GM18868 (cell line): Measurements from ENCODE around the gene MYO1D.
"Not testable (repeated sequence)": the region's sequence is repeated elsewhere in the genome, so short reads cannot be mapped to it uniquely, and the experiment has no call there.

Experiments
- ATAC-seq: cut with Tn5 transposase; IDR thresholded peaks from one replicate; pipeline ENCODE4 v1.9.1; 2021; ENCODE audit warnings: mild to moderate bottlenecking, moderate library complexity; ENCODE audit not compliant: unreplicated experiment

The MYO1D gene

DNA sequence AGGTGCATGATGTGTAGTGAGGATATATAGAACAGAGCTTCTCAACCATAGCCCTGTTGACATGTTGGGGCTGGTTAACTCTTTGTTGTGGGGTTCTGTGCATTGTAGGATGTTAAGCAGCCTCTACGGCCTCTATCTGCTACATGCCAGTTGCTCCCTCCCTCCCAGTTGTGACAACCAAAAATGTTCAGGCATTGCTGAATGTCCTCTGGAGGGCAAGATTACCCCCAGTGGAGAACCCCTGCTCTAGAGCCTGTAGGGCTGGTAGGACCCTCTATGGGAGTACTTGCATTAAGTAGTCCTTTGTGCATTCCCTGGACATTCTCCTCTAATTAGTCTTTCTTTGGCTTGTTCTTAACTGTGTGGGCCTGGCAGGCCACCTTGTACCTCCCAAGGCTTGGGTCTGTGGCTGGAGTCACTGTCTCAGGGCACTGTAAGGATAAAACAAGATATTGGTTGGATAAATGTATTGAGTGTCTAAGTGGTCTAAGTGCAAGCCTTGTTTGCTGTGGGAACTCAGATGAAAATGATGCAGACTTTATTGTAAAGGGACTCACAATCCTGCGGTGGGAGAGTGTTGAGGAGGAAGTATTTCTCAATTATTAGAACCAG, 19.8 kb upstream of the MYO1D start:
- no peak for ATAC-seq

DNA sequence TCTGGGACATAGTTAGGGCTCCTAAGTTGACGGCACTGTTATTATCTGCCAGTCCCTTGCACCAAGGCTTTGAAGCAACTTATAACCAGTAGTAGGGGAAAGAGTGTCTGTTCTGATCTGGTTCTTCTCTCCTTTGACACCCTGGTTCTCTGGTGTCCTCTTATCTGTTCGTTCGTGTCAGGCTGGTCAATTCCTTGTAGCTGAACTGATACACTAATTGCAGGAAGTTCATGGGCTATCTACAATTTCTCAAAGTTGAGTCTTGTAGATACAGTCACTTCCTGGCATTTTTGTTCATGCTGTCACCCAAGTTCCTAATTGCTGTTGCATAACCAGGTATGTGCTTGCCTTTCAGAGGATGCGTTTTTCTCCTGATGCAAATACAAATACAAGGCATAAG, 17.3 kb upstream of the MYO1D start:
- ATAC-seq: no peak

DNA sequence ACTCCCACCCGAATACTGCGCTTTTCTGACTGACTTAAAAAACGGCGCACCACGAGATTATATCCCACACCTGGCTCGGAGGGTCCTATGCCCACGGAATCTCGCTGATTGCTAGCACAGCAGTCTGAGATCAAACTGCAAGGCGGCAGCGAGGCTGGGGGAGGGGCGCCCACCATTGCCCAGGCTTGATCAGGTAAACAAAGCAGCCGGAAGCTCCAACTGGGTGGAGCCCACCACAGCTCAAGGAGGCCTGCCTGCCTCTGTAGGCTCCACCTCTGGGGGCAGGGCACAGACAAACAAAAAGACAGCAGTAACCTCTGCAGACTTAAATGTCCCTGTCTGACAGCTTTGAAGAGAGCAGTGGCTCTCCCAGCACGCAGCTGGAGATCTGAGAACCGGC, 10.5 kb upstream of the MYO1D start:
- ATAC-seq: not testable (repeated sequence)

DNA sequence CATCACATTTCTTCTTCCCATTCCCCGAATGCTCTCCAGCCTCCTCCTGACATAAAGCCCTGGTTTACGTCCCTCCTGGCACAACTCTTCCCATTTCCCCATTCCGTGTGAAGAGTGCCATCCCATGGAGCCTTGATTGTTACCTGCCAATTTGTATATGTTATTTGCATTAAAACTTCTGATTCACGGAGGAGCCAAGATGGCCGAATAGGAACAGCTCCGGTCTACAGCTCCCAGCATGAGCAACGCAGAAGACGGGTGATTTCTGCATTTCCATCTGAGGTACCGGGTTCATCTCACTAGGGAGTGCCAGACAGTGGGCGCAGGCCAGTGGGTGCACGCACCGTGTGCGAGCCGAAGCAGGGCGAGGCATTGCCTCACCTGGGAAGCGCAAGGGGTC, 10.0 kb upstream of the MYO1D start:
- not testable (repeated sequence) for ATAC-seq

DNA sequence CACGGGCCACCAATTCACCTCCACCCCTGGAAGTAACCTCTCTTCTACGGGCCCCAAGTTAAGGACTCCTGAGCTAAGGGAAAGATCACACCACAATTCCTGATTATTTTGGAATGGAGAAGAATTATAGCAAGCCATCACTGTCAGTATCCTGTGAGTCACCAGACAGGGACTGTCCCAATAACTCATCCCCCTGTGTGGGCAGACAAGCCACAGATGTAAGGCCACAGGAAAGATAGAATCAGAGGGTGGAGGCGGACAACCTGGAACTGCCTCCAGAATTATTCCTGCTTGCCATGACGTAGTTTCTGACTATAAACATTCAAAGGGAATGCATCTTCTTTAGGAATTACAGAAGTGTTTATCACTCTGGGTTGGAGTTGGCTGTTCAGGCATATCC, 5.8 kb upstream of the MYO1D start:
- ATAC-seq: no peak

DNA sequence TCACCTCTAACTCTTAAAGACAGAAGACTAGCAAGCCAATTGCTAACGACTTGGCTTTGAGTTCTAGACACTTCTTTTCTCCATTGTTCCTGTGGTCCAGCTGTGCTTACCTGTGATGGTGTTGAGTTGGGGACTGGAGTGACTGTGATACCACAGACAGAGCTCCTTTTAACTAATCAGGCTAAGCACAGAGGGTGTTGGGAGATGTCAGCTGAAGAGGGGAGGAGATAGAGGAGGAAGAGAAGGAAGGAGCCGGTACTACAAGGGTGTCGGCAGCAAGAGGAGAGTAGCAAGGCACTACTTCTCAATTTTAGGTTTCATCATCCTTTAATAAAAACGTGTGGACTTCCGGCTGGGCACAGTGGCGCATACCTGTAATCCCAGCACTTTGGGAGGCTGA, 5.1 kb upstream of the MYO1D start:
- no peak for ATAC-seq

DNA sequence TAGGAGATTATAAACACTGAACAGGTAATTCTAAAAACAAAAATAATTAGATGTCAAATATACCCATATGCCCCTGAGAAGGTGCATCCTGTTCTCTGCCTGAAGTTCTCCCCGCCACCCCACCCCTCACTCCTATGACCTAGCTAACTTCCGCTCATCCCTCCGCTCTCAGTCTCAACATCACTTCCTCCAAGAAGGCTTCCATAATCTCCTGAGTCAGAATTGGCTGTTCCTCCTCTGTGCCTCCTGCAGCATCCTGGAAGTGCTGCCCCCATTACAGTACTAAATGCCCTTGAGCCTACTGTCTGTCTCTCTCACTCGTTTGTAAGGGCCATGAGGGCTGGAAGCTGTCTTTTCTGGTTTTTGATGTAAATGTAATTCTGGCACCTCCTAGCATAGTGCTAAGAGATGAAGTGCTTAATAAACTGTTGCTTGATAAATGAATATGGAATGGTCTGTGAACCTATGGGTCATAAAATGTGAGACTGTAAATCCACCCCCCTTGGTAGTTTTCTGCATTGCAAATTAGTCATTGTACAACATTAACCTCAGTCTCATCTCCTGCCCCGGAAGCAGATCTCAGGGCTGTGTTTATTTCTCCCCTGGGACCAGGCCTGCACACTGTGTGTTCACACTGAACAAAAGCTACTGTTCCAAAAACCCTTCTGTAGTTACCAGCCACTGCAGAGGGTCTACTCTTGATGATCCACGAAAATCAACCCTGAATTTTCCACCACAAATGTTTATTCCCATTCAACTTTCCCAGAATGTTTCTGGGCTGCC, 3.9 kb upstream of the MYO1D start:
- ATAC-seq: no peak

DNA sequence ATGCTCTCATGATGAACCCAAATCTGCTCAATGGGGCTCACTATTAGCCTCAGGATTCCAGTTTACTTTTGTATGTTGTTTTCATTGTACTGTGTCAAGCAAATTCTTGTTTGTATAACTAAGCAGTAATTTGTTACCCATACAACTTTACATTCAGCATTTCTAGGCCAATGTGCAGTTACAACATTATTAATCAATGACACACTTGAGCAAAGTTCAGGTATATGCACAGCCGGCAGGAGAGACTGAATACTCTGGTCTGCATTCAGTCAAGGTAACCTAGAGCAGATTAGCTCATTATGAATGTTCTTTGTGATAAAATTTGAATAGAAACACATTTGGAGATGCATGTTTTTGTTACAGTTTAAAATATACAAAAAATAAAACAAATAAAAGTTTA, 2.2 kb upstream of the MYO1D start:
- no peak for ATAC-seq

DNA sequence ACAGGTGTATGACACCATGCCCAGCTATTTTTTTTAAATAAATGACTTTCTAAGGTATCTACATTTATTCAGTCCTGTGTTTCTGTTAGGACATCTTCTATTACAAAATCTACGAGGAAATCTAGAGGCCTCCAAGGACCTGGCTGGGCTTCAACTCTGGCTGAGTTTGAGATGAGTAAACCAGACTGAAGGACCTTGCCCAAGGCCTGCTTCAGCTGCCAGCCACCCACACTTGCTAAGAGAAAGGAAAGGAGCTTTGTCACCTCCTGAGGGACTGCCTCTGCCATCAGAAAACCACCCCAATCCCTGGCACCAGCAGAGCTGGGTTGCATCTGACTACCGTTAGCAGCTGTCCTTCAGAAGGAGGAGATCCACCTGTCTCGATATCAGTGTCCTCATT, 1.3 kb upstream of the MYO1D start:
- ATAC-seq: no peak

DNA sequence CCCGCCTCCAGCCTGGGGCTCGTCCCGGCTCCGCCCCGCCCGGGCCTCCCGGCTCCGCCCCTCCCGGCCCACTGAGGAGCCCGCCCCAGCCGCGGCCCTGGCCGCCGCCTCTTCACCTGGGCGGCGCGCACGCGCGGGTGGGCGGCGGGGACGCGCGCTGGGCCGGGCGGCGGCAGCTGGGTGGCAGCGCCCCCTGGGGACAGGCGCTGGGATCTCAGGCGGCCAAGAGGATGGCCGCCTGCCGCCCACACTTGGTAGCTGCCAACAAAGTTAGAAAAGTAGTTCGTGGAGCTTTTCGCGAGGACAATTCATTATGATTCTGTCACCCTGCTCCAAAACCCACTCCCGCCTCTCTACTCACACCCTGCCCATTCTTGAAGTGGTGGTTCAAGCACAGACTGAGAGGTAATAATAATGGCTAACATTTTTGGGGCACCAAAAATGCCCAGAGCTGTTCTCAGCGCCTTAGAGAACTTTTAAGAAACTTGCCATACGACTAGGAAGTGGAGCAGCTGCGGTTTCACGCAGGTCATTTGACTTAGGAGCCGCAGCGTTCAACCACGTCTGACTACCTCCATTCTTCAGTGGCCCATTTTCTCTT, 340 bp upstream of the MYO1D start:
- ATAC-seq: peak; percentile 88

DNA sequence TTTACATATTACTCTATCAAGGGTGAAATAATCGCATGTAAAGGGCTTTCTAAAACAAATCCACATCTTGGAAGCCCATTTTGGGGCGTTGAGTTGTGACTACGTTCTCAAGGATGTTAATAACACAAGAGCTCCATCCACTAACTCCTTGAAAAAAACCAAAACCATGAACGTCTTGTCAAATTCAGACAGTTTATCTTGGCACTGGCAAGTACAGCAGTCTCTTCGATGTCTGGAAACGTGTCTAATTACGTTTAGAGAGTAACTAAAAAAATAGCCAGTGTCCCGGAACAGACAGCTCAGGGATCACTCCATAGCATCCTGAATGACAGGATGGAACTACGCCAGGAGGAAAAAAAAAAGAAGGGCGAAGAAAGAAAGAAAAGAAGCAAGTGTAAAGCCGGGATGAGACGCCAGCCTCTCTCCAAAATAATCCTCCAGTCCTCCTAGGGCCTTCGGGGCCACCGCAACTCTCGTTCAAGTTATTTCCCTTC, 954 bp downstream of the MYO1D start:
- ATAC-seq: no peak

DNA sequence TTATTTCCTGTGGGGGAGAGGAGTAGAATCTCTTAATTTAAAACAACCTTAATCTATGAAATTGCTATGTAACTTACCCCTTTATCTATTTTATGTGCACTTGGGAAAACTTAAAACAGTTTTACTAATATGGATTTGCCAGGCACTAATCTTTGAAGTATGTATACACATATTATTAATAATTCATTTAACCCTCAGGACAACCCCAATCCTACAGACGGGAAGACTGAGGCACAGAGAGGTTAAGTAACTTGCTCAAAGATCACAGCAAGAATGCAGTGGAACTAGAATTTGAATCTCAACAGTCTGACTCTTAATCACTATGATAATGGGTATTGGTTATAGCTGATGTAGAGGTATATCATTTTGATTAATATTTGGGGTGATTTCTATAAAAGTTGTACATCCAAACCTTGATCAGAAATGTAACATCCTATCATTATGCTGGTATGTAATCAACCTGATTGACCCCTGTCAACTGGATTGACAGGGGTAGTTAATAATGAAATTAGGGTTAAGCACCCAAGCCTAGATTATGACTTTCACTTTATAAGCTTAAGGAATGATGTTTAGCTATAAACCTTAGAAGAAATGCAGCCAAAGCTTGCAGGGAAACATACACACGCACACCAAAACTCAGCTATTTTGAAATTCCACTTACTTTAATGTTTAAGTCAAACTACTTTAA, 1.6 kb downstream of the MYO1D start:
- ATAC-seq: no peak

DNA sequence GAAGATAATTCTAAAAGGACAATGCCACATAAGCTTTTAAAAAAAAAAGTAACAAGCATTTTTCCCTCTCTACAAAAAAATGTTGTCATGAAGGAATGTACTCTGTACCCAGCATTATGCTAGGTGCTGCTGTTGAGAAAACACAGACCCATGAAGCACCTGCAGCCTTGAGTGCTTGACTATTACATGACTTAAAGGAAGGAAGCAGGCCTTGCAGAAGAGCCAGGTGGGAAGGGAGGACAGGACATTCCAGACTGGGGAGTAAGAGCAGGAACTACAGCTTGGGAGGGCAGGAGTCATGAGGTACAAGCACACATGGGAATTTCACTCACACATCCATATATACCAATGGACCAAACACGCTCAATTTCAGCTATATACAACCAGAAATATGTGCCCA, 3.8 kb downstream of the MYO1D start:
- ATAC-seq: no peak

DNA sequence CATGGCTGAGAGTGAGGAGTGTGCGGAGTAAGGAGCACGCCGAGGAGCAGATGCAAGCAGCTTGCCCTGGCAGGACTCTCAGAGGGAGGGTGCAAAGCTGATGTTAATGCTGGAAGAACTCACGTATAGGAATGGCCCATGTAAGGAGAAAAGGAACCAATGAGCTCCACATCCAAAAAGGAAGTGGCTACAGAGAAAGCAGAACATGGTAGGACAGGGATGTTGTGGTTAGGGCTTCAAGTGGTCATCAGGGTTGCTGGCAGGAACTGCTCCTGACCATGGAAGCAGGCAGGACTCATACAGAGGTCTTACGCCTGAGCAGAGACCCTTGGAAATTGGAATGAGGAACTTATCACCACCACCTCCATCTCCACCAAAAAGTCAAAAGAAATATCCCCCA, 5.2 kb downstream of the MYO1D start:
- no peak for ATAC-seq

DNA sequence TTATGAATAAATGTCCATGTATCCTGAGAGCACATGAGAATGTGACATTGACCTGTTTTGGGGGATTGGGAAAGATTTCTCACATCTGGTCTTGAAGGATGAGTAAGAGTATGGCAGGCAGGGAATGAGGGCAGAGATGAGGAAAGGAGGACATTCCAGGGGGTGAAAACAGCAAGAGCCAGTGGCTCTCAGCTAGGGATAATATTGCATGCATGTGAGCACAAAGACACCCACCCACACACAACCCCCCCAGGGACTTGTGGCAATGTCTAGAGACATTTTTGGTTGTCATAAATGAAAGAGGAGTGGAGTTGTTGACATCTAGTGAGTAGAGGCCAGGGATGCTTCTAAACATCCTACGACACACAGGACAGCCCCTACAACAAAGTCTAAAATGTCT, 6.0 kb downstream of the MYO1D start:
- ATAC-seq: no peak

DNA sequence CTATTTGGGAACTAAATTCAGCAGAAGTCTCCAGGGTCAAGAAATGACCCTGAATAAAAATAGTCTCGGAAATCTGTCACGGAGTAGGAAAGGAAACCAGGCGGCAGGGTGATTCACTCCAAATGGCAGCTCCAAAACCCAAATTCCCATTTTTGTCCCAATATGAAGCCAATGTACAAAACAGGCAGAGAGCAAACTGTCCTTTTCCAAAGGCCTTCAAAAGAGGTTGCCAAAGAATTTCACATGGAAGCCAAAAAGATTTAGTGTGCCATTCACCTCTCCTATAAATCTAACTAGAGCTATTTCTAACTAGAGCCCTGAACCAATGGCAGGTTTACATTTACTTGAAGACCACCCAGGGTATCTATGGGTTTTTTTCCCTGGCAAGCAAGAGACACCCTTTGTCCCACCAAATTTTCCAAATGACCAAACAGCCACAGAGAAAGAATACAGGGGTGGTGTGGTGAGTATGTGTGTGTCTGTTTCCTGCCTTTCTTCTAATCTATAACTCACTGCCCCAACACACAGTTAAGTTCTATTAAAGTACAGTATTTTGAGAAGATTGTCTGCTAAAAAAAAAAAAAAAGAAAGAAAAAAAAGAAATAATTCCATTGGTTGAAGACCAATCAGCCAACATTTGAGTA, 6.8 kb downstream of the MYO1D start:
- no peak for ATAC-seq

DNA sequence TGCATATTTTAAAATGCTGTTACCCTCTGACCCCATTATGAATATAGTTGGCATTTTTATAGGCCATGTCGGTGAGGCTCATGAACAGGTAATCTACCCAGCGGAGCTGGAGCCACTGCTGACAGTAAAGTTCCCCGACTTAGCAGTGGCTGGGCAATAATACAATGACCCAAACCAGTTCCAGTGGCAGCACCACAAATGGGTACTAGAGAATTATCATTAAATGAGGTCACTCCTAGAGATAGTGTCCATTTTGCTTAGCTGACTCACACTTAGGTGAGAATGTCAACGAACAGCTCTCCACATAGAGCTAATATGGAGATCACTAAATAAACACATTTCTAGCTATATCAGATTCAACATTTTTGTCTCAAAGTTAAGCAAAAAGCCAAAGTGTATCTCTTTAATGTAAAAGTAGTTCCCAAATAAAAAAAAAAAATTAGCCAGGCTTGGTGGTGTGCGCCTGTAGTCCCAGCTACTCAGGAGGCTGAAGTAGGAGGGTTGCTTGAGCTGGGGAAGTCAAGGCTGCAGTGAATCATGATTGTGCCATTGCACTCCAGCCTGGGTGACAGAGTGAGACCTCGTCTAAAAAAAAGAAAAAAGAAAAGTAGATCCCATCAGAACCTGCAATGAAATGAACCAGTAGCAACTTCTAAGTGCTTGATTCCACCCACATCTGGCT, 7.4 kb downstream of the MYO1D start:
- ATAC-seq: no peak

DNA sequence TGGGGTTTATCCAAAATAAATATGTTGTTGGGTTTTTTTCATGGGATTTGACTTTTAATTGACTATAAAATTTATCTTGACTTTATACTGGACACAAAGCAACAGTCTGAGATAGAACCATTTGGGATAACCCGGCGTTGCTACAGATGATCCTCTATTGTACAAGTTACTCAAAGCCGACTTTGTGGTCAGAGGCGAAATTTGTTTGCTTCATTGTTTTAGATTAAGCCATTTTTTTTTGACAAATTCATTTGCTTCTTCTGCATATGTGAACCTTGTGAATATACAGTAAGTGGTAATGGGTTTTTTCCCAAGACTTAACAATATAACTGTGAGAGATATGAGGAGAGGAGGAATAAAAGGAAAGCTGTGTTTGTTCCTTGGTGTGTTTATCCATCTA, 11.8 kb downstream of the MYO1D start:
- ATAC-seq: no peak

DNA sequence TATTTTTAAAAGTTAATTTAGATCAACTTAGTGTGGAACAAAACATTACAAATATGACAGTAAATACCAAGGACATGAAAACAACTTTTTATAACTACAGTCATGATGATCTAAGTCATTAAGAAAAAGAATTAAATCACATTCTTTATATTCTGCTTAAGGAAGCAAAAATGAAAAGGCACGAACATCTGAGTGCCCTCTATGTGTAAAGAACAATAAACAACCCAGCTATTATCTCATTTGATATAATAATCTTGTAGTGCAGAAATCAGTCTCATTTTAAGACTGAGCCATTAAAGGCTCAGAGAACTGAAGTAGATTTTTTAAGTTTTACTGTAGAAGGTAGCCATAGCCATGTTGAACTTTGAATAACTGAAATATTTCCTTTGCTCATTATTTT, 13.4 kb downstream of the MYO1D start:
- no peak for ATAC-seq

DNA sequence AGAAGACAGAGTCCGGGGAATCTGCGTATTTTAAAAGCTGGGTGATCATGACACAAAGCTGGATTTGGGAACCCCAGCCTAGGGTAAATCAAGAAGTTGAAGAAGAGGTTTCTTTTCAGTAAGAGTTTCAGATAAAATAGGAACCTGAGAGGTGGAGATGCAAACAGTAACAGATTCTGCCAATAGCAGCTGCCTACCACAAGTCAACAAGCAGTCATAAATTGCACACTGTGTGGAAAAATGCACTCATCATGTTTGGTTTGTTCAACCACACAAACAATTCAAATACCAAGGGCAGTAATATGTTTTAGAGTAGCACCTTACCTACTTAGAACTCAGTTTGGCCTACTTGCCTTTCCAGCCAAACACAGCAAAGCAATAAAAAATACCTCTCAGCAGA, 14.0 kb downstream of the MYO1D start:
- no peak for ATAC-seq

DNA sequence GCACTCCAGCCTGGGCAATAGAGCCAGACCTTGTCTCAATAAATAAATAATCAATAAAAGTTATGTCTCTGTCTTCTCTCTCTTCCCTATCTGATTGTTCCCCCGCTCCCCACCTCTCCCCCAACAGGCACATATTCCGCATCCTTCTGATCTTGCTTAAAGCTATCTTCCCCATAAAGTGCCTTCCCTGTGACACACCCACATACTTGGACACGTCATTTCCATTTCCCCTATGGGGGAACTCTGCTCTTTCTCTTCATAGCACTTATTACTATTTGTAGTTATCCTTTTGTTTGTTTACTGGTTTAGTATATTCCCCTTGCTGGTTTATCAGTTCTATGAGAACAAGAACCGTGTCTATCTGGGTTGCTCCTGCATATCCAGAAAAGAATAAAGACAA, 14.9 kb downstream of the MYO1D start:
- ATAC-seq: no peak
